GM12878 (cell line): Measurements from ENCODE around the gene GABRB2. TPM values are rescaled to one million over a fixed set of nuclear protein-coding genes. Genes with fewer than 3 reads are reported as not detected.

Source experiments
- ATAC-seq: fragments of 200-7000 bp; cut with Tn5 transposase; 3 replicates; pipeline ENCODE4 v1.9.1; 2020; ENCODE audit warnings: mild to moderate bottlenecking, moderate library complexity
- BruUV-seq: library from RNA; stranded (reverse); fragments of 400-500 nt; replicated peaks from 2 replicates; lab custom pipeline; 2021; lab: Mats Ljungman, UMichigan
- CTCF ChIA-PET: fragments of 300-600 bp; sonication (Branson Sonifier 250); formaldehyde crosslinking; extraction: SDS; loops from one replicate; lab custom pipeline; 2021; ENCODE audit warnings: inconsistent platforms; lab: Yijun Ruan, JAX
- POLR2A ChIA-PET: fragments of 350-600 bp; formaldehyde crosslinking; extraction: SDS; loops from one replicate; lab custom pipeline; 2021; ENCODE audit warnings: inconsistent platforms; lab: Charles Lee
- RAD21 ChIA-PET: fragments of 300-600 bp; sonication (Branson Sonifier 250); formaldehyde crosslinking; loops from one replicate; lab custom pipeline; 2023; ENCODE audit warnings: antibody characterized with exemption; ENCODE audit not compliant: unreplicated experiment; lab: Charles Lee
- SMC1A ChIA-PET: fragments of 300-600 bp; sonication (Branson Sonifier 250); formaldehyde crosslinking; loops from one replicate; lab custom pipeline; 2023; ENCODE audit not compliant: unreplicated experiment, uncharacterized antibody; lab: Charles Lee
- DNase-seq: peaks from one replicate; pipeline ENCODE4 v3.0.0-alpha.2; 2011; ENCODE audit warnings: low read depth, low spot score
- FAIRE-seq: peaks from 3 replicates; lab custom pipeline; 2011; peaks lifted over from hg19 to GRCh38; lab: Jason Lieb, UNC
- H2AFZ ChIP-seq: 2 replicates; pipeline ENCODE4 v1.6.0; 2011; ENCODE audit warnings: low read depth, low read length, control low read depth; ENCODE audit not compliant: control insufficient read depth
- H3K27ac ChIP-seq: 2 replicates; pipeline ENCODE4 v1.5.1; 2011; ENCODE audit warnings: control low read depth; ENCODE audit not compliant: control insufficient read depth, insufficient read depth
- H3K27me3 ChIP-seq, 2 experiments: replicated peaks in 1 of 2; 2 replicates each; pipeline versions ENCODE4 v1.6.0 to v1.6.1; 2011; ENCODE audit warnings: low read length in 1 of 2; ENCODE audit not compliant: control insufficient read depth in 2 of 2, insufficient read depth in 2 of 2
- H3K36me3 ChIP-seq, 2 experiments: 2 replicates each; pipeline ENCODE4 v1.5.1; 2011; ENCODE audit warnings: low read length in 1 of 2; ENCODE audit not compliant: control insufficient read depth in 2 of 2, insufficient read depth in 2 of 2
- H3K4me1 ChIP-seq: 2 replicates; pipeline ENCODE4 v1.6.1; 2011; ENCODE audit warnings: mild to moderate bottlenecking, low read length, moderate library complexity, mixed read lengths; ENCODE audit not compliant: control insufficient read depth, insufficient read depth
- H3K4me2 ChIP-seq: 2 replicates; pipeline ENCODE4 v1.6.0; 2011; ENCODE audit warnings: control low read depth; ENCODE audit not compliant: control insufficient read depth, insufficient read depth
- H3K4me3 ChIP-seq: fragments of 200-600 bp; sonication (generic); 2 replicates; pipeline ENCODE4 v1.5.1; 2016
- H3K79me2 ChIP-seq: 2 replicates; pipeline ENCODE4 v1.6.0; 2011; ENCODE audit warnings: low read length; ENCODE audit not compliant: control insufficient read depth, insufficient read depth
- H3K9ac ChIP-seq: 2 replicates; pipeline ENCODE4 v1.8.0; 2011; ENCODE audit warnings: low read length, control low read depth, mixed read lengths; ENCODE audit not compliant: control insufficient read depth, insufficient read depth
- H3K9me3 ChIP-seq: replicated peaks from 3 replicates; pipeline ENCODE4 v1.5.1; 2011; ENCODE audit warnings: mild to moderate bottlenecking, low read length; ENCODE audit not compliant: control insufficient read depth, insufficient read depth
- H4K20me1 ChIP-seq: 2 replicates; pipeline ENCODE4 v1.6.0; 2011; ENCODE audit not compliant: control insufficient read depth, insufficient read depth
- BHLHE40 ChIP-seq, 2 experiments: fragments of 450-650 bp in 1 of 2; IDR thresholded peaks; 2 replicates each; pipeline ENCODE4 v1.6.1; 2011 to 2017; ENCODE audit warnings: low read depth in 2 of 2, borderline replicate concordance in 1 of 2, improper control_type of control experiment in 1 of 2, low read length in 1 of 2, mild to moderate bottlenecking in 1 of 2
- SREBF2 ChIP-seq: IDR thresholded peaks from 2 replicates; pipeline ENCODE4 v1.6.1; 2012; ENCODE audit warnings: mild to moderate bottlenecking, low read length
- in situ Hi-C: fragments of 300-500 bp; cut with MboI; formaldehyde crosslinking; loops from 9 replicates; pipeline ENCODE4 v1.14.3; 2018; ENCODE audit warnings: mixed read lengths
- intact Hi-C: fragments of 100-400 bp; cut with micrococcal nuclease; formaldehyde crosslinking; loops from one replicate; pipeline ENCODE4 v1.14.2; 2022; ENCODE audit not compliant: unreplicated experiment
- polyA plus RNA-seq, 11 experiments: library from polyadenylated mRNA; depleted of rRNA in 4 of 11; unstranded in 6 of 11; stranded (reverse) in 5 of 11; fragments of >200 nt; fragmentation: Nextera tagmentation in 4 of 11; fragmentation: Illumina TruSeq in 1 of 11; extraction: Ambion mirVana in 4 of 11; extraction: Trizol in 1 of 11; gene quantifications; 1 replicate in 1 of 11; 2 replicates in 10 of 11; pipeline versions ENCODE4 v1.2.1 to v1.2.3, GENCODE V29; 2011 to 2016; ENCODE audit warnings: inconsistent platforms in 2 of 11, missing spikeins in 2 of 11, low read depth in 1 of 11
- total RNA-seq, 4 experiments: library from RNA; depleted of rRNA in 3 of 4; stranded (reverse); fragments of >200 nt in 3 of 4; fragmentation: Illumina TruSeq in 1 of 4; extraction: Trizol in 1 of 4; gene quantifications; 2 replicates each; pipeline versions ENCODE4 v1.2.1 to v1.2.3, GENCODE V29; 2013 to 2021
- TF ChIP-seq, protein P1 (sequence below): IDR thresholded peaks from 2 replicates; pipeline ENCODE4 v1.6.1; 2012; ENCODE audit warnings: mild to moderate bottlenecking, low read depth, low read length
- TF ChIP-seq, protein P2 (sequence below): fragments of 450-650 bp; conservative IDR thresholded peaks from 2 replicates; pipeline ENCODE4 v1.6.1; 2017; ENCODE audit warnings: mild to moderate bottlenecking, moderate library complexity
- TF ChIP-seq, protein P3 (sequence below): fragments of 450-650 bp; IDR thresholded peaks from 2 replicates; pipeline ENCODE4 v1.6.1; 2017; ENCODE audit warnings: mild to moderate bottlenecking, moderate library complexity
- TF ChIP-seq, protein P4 (sequence below): fragments of 150-350 bp; IDR thresholded peaks from 2 replicates; pipeline ENCODE4 v1.6.1; 2016; ENCODE audit warnings: low read depth, low read length

GABRB2 gene
- total and polyA plus RNA-seq, 10 of the 15 experiments (the other 5 are each of a cell fraction or from before 2014, with no cell fraction given): 0.12 to 0.85 (median 0.43) TPM

DNA sequence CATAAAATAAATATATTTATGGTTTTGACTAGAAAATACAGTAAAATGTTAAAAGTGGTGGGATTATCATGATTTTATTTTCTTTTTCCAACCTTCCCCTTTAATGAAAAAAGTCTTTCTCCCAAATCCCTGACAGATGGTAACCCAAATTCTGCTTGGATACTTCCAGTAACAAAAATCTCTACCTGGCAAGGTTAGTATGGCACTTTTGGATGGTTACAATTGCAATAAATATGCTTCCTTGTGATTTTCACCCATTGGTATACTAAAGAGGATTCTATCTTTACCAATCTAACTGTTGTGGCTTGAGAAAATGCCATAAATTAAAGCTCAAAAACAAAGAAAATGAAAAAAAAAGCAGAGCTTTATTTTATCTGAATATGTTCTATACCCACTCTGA is 62.8 kb downstream of the GABRB2 start:
- DNase-seq (no peak), FAIRE-seq (no peak), ATAC-seq (no peak)
- intact Hi-C loops: no loop called here
- in situ Hi-C loops: no loop called here
- Histone ChIP-seq H3K27ac (no peak overlapping the region), H3K36me3 (no peaks in the 10 kb centered on the region), H3K4me1 (peaks cover 3% of the 10 kb centered on the region; the same call in 1 of the 2 replicates), H3K9ac (no peak overlapping the region), H2AFZ (no peak overlapping the region), H3K79me2 (no peaks in the 10 kb centered on the region), H3K9me3 (no peaks in the 10 kb centered on the region; the same call in 2 of the 3 replicates), H3K4me3 (no peak overlapping the region), H3K27me3 (no peaks in the 10 kb centered on the region), H3K4me2 (no peak overlapping the region), H4K20me1 (no peaks in the 10 kb centered on the region)
- SMC1A ChIA-PET: interaction anchor here (1.2 kb wide), 1 partner anchor 37 kb away, joined by 4 read pairs; no protein-coding TSS in a partner anchor
- RAD21 ChIA-PET: no interaction called here
- POLR2A ChIA-PET: no interaction called here
- CTCF ChIA-PET: no interaction called here
- no TSS peak for BruUV-seq
- TF ChIP-seq SREBF2 (no peak), BHLHE40 (IDR thresholded peaks at IDR 0.05; ENCODE audit: borderline replicate concordance in 1 of 2, low read depth in 2 of 2, low read length in 1 of 2) (no peak)
- TF ChIP-seq, protein P1, sequence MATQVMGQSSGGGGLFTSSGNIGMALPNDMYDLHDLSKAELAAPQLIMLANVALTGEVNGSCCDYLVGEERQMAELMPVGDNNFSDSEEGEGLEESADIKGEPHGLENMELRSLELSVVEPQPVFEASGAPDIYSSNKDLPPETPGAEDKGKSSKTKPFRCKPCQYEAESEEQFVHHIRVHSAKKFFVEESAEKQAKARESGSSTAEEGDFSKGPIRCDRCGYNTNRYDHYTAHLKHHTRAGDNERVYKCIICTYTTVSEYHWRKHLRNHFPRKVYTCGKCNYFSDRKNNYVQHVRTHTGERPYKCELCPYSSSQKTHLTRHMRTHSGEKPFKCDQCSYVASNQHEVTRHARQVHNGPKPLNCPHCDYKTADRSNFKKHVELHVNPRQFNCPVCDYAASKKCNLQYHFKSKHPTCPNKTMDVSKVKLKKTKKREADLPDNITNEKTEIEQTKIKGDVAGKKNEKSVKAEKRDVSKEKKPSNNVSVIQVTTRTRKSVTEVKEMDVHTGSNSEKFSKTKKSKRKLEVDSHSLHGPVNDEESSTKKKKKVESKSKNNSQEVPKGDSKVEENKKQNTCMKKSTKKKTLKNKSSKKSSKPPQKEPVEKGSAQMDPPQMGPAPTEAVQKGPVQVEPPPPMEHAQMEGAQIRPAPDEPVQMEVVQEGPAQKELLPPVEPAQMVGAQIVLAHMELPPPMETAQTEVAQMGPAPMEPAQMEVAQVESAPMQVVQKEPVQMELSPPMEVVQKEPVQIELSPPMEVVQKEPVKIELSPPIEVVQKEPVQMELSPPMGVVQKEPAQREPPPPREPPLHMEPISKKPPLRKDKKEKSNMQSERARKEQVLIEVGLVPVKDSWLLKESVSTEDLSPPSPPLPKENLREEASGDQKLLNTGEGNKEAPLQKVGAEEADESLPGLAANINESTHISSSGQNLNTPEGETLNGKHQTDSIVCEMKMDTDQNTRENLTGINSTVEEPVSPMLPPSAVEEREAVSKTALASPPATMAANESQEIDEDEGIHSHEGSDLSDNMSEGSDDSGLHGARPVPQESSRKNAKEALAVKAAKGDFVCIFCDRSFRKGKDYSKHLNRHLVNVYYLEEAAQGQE: no peak
- TF ChIP-seq, protein P2, sequence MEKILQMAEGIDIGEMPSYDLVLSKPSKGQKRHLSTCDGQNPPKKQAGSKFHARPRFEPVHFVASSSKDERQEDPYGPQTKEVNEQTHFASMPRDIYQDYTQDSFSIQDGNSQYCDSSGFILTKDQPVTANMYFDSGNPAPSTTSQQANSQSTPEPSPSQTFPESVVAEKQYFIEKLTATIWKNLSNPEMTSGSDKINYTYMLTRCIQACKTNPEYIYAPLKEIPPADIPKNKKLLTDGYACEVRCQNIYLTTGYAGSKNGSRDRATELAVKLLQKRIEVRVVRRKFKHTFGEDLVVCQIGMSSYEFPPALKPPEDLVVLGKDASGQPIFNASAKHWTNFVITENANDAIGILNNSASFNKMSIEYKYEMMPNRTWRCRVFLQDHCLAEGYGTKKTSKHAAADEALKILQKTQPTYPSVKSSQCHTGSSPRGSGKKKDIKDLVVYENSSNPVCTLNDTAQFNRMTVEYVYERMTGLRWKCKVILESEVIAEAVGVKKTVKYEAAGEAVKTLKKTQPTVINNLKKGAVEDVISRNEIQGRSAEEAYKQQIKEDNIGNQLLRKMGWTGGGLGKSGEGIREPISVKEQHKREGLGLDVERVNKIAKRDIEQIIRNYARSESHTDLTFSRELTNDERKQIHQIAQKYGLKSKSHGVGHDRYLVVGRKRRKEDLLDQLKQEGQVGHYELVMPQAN: no peak
- TF ChIP-seq, protein P3, sequence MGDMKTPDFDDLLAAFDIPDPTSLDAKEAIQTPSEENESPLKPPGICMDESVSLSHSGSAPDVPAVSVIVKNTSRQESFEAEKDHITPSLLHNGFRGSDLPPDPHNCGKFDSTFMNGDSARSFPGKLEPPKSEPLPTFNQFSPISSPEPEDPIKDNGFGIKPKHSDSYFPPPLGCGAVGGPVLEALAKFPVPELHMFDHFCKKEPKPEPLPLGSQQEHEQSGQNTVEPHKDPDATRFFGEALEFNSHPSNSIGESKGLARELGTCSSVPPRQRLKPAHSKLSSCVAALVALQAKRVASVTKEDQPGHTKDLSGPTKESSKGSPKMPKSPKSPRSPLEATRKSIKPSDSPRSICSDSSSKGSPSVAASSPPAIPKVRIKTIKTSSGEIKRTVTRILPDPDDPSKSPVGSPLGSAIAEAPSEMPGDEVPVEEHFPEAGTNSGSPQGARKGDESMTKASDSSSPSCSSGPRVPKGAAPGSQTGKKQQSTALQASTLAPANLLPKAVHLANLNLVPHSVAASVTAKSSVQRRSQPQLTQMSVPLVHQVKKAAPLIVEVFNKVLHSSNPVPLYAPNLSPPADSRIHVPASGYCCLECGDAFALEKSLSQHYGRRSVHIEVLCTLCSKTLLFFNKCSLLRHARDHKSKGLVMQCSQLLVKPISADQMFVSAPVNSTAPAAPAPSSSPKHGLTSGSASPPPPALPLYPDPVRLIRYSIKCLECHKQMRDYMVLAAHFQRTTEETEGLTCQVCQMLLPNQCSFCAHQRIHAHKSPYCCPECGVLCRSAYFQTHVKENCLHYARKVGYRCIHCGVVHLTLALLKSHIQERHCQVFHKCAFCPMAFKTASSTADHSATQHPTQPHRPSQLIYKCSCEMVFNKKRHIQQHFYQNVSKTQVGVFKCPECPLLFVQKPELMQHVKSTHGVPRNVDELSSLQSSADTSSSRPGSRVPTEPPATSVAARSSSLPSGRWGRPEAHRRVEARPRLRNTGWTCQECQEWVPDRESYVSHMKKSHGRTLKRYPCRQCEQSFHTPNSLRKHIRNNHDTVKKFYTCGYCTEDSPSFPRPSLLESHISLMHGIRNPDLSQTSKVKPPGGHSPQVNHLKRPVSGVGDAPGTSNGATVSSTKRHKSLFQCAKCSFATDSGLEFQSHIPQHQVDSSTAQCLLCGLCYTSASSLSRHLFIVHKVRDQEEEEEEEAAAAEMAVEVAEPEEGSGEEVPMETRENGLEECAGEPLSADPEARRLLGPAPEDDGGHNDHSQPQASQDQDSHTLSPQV: no peak
- TF ChIP-seq, protein P4, sequence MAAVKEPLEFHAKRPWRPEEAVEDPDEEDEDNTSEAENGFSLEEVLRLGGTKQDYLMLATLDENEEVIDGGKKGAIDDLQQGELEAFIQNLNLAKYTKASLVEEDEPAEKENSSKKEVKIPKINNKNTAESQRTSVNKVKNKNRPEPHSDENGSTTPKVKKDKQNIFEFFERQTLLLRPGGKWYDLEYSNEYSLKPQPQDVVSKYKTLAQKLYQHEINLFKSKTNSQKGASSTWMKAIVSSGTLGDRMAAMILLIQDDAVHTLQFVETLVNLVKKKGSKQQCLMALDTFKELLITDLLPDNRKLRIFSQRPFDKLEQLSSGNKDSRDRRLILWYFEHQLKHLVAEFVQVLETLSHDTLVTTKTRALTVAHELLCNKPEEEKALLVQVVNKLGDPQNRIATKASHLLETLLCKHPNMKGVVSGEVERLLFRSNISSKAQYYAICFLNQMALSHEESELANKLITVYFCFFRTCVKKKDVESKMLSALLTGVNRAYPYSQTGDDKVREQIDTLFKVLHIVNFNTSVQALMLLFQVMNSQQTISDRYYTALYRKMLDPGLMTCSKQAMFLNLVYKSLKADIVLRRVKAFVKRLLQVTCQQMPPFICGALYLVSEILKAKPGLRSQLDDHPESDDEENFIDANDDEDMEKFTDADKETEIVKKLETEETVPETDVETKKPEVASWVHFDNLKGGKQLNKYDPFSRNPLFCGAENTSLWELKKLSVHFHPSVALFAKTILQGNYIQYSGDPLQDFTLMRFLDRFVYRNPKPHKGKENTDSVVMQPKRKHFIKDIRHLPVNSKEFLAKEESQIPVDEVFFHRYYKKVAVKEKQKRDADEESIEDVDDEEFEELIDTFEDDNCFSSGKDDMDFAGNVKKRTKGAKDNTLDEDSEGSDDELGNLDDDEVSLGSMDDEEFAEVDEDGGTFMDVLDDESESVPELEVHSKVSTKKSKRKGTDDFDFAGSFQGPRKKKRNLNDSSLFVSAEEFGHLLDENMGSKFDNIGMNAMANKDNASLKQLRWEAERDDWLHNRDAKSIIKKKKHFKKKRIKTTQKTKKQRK: no peak
